BLaER1 (cell line): ENCODE data around the gene SEMA4D.

Source experiments
- H3K27ac ChIP-seq: shearing (Covaris generic); formaldehyde crosslinking; 2 replicates; pipeline ENCODE4 v1.8.1; 2022
- H3K27me3 ChIP-seq: shearing (Covaris generic); formaldehyde crosslinking; 2 replicates; pipeline ENCODE4 v1.8.1; 2022
- H3K36me3 ChIP-seq: shearing (Covaris generic); formaldehyde crosslinking; 2 replicates; pipeline ENCODE4 v1.8.1; 2022
- H3K4me1 ChIP-seq: shearing (Covaris generic); formaldehyde crosslinking; 2 replicates; pipeline ENCODE4 v1.8.1; 2022
- H3K4me2 ChIP-seq: shearing (Covaris generic); formaldehyde crosslinking; 2 replicates; pipeline ENCODE4 v1.8.1; 2022
- H3K4me3 ChIP-seq: shearing (Covaris generic); formaldehyde crosslinking; 2 replicates; pipeline ENCODE4 v1.8.1; 2022
- H3K9ac ChIP-seq: shearing (Covaris generic); formaldehyde crosslinking; 2 replicates; pipeline ENCODE4 v1.8.1; 2022
- H3K9me3 ChIP-seq: shearing (Covaris generic); formaldehyde crosslinking; 2 replicates; pipeline ENCODE4 v1.8.1; 2022
- H4K20me1 ChIP-seq: shearing (Covaris generic); formaldehyde crosslinking; 2 replicates; pipeline ENCODE4 v1.8.1; 2022
- Cebpa-rat ChIP-seq: shearing (Covaris generic); IDR thresholded peaks from 2 replicates; pipeline ENCODE4 v1.8.1; 2022

Gene SEMA4D

DNA sequence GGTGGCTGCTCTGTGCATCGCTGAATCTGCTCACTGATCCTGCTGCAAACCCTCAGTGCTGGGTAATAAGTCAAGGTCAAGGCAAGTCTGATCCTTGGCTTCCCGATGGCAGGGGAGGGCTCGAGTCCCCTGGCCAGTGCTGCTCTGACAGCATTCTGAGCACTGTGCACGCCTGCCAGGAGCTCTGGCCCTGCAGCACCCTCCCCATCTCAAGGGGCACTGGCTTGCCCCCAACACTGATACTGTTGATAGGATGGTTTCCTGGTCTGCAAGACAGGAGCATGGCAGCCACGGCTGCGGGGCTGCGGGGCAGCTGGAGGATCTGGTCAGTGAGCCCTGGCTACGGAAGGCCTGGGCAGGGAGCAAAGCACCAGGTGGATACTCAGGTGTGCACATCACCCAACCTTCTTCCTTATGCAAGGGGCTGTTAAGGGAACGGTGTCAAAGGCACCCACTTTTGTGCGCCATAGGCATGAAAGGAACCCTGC, 107.8 kb downstream of the SEMA4D start:
- Histone ChIP-seq H3K27me3 (no peaks in the 10 kb centered on the region), H3K4me3 (no peak overlapping the region), H3K9me3 (no peaks in the 10 kb centered on the region), H3K4me1 (peaks cover 13% of the 10 kb centered on the region), H3K27ac (no peak overlapping the region), H3K36me3 (peaks cover 99% of the 10 kb centered on the region), H4K20me1 (peaks cover 56% of the 10 kb centered on the region), H3K4me2 (no peak overlapping the region), H3K9ac (no peak overlapping the region)
- TF ChIP-seq Cebpa-rat = no peak

GRCh38 chr9:89388868-89389177, 109.1 kb downstream of the SEMA4D start:
- Histone ChIP-seq H3K9ac (no peak overlapping the region), H3K4me1 (peaks cover 26% of the 10 kb centered on the region), H3K9me3 (no peaks in the 10 kb centered on the region), H3K4me3 (no peak overlapping the region), H4K20me1 (peaks cover 60% of the 10 kb centered on the region), H3K36me3 (peaks cover 99% of the 10 kb centered on the region), H3K27me3 (no peaks in the 10 kb centered on the region), H3K27ac (no peak overlapping the region), H3K4me2 (no peak overlapping the region)
- TF ChIP-seq Cebpa-rat = no peak

GRCh38 chr9:89388084-89388867, 109.6 kb downstream of the SEMA4D start:
- no peaks in the 10 kb centered on the region for H3K27me3 ChIP-seq
- peaks cover 32% of the 10 kb centered on the region for H3K4me1 ChIP-seq
- peaks cover 99% of the 10 kb centered on the region for H3K36me3 ChIP-seq
- no peak overlapping the region for H3K4me3 ChIP-seq
- no peaks in the 10 kb centered on the region for H3K9me3 ChIP-seq
- no peak overlapping the region for H3K27ac ChIP-seq
- peaks cover 66% of the 10 kb centered on the region for H4K20me1 ChIP-seq
- TF ChIP-seq Cebpa-rat = peak; percentile 85
- no peak overlapping the region for H3K4me2 ChIP-seq
- H3K9ac ChIP-seq = no peak overlapping the region

- Histone ChIP-seq H3K27me3 (no peaks in the 10 kb centered on the region), H3K4me3 (no peak overlapping the region), H3K9me3 (no peaks in the 10 kb centered on the region), H3K9ac (no peak overlapping the region; the same call in 1 of the 2 replicates), H4K20me1 (peaks cover 75% of the 10 kb centered on the region), H3K4me1 (peaks cover 41% of the 10 kb centered on the region), H3K36me3 (peaks cover 90% of the 10 kb centered on the region), H3K27ac (no peak overlapping the region), H3K4me2 (no peak overlapping the region)
- TF ChIP-seq Cebpa-rat = no peak
Measured at GRCh38 chr9:89387197-89387849, 110.6 kb downstream of the SEMA4D start.

DNA sequence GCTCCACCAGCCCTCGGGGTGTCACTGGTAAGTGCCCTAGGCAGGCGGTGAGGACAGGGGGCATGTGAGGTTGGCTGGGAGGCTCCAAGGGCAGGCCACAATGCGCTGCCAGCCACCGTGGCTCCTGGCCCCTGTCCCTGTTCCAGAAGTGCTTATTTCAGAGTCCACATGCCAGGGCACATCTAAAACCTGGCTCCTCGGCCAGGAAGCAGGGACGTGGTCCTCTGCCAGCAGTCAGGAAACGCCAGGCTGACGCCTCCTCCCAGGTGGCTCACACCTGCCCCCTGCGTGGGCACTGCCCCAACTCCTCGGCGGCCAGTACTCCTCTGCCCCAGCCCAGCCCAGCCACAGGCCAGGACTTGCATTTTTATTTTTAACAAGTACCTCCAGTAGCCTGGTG, 111.1 kb downstream of the SEMA4D start:
- H3K4me2 ChIP-seq = no peak overlapping the region
- TF ChIP-seq Cebpa-rat = no peak
- no peak overlapping the region; the same call in 1 of the 2 replicates for H3K9ac ChIP-seq
- H3K36me3 ChIP-seq = peaks cover 87% of the 10 kb centered on the region
- no peaks in the 10 kb centered on the region for H3K9me3 ChIP-seq
- no peak overlapping the region for H3K27ac ChIP-seq
- no peak overlapping the region for H3K4me3 ChIP-seq
- no peaks in the 10 kb centered on the region for H3K27me3 ChIP-seq
- peaks cover 47% of the 10 kb centered on the region for H3K4me1 ChIP-seq
- peaks cover 78% of the 10 kb centered on the region for H4K20me1 ChIP-seq

GRCh38 chr9:89386206-89386605, 111.7 kb downstream of the SEMA4D start:
- no peaks in the 10 kb centered on the region for H3K9me3 ChIP-seq
- peaks cover 87% of the 10 kb centered on the region for H3K36me3 ChIP-seq
- H3K9ac ChIP-seq = no peak overlapping the region
- no peak overlapping the region for H3K4me2 ChIP-seq
- H3K4me3 ChIP-seq = no peak overlapping the region
- peaks cover 78% of the 10 kb centered on the region for H4K20me1 ChIP-seq
- H3K4me1 ChIP-seq = peaks cover 47% of the 10 kb centered on the region
- TF ChIP-seq Cebpa-rat = no peak
- no peak overlapping the region for H3K27ac ChIP-seq
- H3K27me3 ChIP-seq = no peaks in the 10 kb centered on the region

- peak overlapping the region; percentile 14; the same call in 1 of the 2 replicates for H3K4me2 ChIP-seq
- no peaks in the 10 kb centered on the region for H3K27me3 ChIP-seq
- no peaks in the 10 kb centered on the region for H3K9me3 ChIP-seq
- no peak overlapping the region for H3K4me3 ChIP-seq
- no peak overlapping the region for H3K27ac ChIP-seq
- H3K9ac ChIP-seq = no peak overlapping the region
- H3K36me3 ChIP-seq = peaks cover 87% of the 10 kb centered on the region
- no peak for TF ChIP-seq Cebpa-rat
- peaks cover 50% of the 10 kb centered on the region for H3K4me1 ChIP-seq
- peaks cover 79% of the 10 kb centered on the region for H4K20me1 ChIP-seq
Measured at GRCh38 chr9:89384783-89385182, 113.1 kb downstream of the SEMA4D start.

DNA sequence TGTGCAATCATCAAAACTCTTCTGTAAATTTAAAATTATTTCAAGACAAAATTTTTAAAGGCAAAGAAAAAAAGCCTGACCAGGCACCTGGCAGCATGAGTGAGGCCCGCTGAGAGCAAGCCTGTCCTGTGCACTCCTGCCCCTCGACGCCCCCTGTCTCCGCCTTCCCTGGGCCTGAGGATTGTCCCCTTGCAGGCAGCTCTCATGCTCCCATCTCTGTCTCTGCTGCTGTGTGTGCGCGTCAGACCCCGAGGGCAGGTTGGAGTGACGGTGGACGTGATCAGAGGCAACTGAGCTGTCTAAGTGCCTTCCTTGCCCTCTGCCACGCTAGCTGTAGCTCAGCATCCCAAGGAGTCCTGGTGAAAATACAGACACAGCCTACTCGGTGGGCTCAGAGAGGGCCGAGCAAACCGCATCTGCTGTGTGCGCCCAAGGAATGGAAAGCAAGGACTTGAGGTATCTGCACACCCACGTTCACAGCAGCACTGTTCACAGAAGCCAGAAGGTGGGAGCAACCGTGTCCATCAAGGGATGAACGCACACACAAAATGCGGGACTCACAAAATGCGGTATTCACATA, 114.1 kb downstream of the SEMA4D start:
- H3K4me1 ChIP-seq = peaks cover 50% of the 10 kb centered on the region
- no peaks in the 10 kb centered on the region for H3K9me3 ChIP-seq
- 0 out of 2 replicates have a peak overlapping the region, but pooled peaks have one; percentile 10 for H3K27ac ChIP-seq
- H4K20me1 ChIP-seq = peaks cover 74% of the 10 kb centered on the region
- H3K36me3 ChIP-seq = peaks cover 87% of the 10 kb centered on the region
- peak overlapping the region; percentile 27; the same call in 1 of the 2 replicates for H3K4me3 ChIP-seq
- no peaks in the 10 kb centered on the region for H3K27me3 ChIP-seq
- TF ChIP-seq Cebpa-rat = no peak
- H3K4me2 ChIP-seq = peak overlapping the region; percentile 92
- peak overlapping the region; percentile 18; the same call in 1 of the 2 replicates for H3K9ac ChIP-seq

DNA sequence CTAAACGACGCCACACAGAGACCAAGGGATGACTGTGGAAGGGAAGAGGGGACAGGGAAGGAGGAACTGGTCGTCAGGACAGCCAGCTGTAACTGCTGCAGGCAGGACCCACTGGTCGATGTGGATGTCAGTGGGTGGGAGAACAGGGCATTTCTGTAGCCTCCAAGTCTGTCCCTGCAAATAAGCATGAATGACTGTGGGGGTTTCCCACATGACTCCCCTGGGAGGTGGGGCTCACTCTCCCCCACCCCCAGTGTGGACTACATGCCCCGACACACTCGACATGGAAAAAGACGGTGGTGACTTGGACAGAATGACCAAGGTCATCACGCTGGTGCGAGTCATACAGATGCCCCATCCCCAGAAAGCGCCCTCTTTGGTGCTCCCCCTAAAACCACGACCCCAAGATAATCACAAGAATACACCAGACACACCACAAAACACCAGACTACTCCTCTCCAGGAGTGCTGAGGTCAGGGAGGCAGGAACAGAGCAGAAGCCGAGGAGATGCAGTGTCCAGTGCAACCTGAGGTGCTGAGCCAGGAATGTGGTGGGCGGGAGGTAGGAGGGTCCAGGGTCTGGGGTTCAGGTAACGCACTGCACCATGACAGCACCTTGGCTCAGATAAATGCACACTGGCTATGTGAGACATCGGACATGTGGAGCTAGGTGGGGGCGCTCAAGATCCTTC, 114.7 kb downstream of the SEMA4D start:
- H3K4me1 ChIP-seq = peaks cover 50% of the 10 kb centered on the region
- TF ChIP-seq Cebpa-rat = no peak
- H3K36me3 ChIP-seq = peaks cover 87% of the 10 kb centered on the region
- peaks cover 73% of the 10 kb centered on the region for H4K20me1 ChIP-seq
- H3K4me2 ChIP-seq = peak overlapping the region; percentile 92
- peak overlapping the region; percentile 27; the same call in 1 of the 2 replicates for H3K4me3 ChIP-seq
- H3K9me3 ChIP-seq = no peaks in the 10 kb centered on the region
- H3K27ac ChIP-seq = 0 out of 2 replicates have a peak overlapping the region, but pooled peaks have one; percentile 10
- peak overlapping the region; percentile 18; the same call in 1 of the 2 replicates for H3K9ac ChIP-seq
- no peaks in the 10 kb centered on the region for H3K27me3 ChIP-seq
